ENCODE data around the gene GMDS.

- TF ChIP-seq CTCF (IDR thresholded peaks at IDR 0.05) (no peak), POLR2AphosphoS5 (IDR thresholded peaks at IDR 0.05; ENCODE audit: insufficient read depth in 1 of 2, low read depth in 1 of 2) (no peak)
Measured at GRCh38 chr6:1667012-1667804, 578.2 kb downstream of the GMDS start.

All from vagina (tissue), 2 donors.